SU-DHL-6 (cell line): ENCODE data around the gene HYOU1.

Experiments
- H2AFZ ChIP-seq: fragments of 200-600 bp; sonication (generic); 2 replicates; pipeline ENCODE4 v1.6.1; 2014; ENCODE audit warnings: low read depth, mild to moderate bottlenecking, moderate library complexity, mixed read lengths, antibody characterized with exemption, low read length; ENCODE audit not compliant: severe bottlenecking
- H3F3A ChIP-seq: fragments of 200-600 bp; shearing (Covaris generic); 2 replicates; pipeline ENCODE4 v1.6.0; 2016; ENCODE audit warnings: antibody characterized with exemption, mild to moderate bottlenecking; ENCODE audit not compliant: insufficient read depth
- H3K27ac ChIP-seq: fragments of 200-600 bp; sonication (generic); 2 replicates; pipeline ENCODE4 v1.5.1; 2016; ENCODE audit warnings: low read depth, mild to moderate bottlenecking, low read length, moderate library complexity, mixed read lengths
- H3K27me3 ChIP-seq: fragments of 200-600 bp; sonication (generic), shearing (Covaris generic); 2 replicates; pipeline ENCODE4 v1.6.0; 2014; ENCODE audit warnings: mild to moderate bottlenecking, low read length
- H3K36me3 ChIP-seq: fragments of 200-600 bp; sonication (generic); 2 replicates; pipeline ENCODE4 v1.6.1; 2014; ENCODE audit warnings: mild to moderate bottlenecking, low read length, mixed read lengths
- H3K4me2 ChIP-seq: fragments of 300-600, 200-600 bp; shearing (Covaris generic), sonication (generic); 2 replicates; pipeline ENCODE4 v1.6.0; 2014; ENCODE audit warnings: low read length, low read depth, mild to moderate bottlenecking; ENCODE audit not compliant: poor library complexity, severe bottlenecking
- H3K4me3 ChIP-seq: fragments of 200-600 bp; sonication (generic); 2 replicates; pipeline ENCODE4 v1.5.1; 2014; ENCODE audit warnings: antibody characterized with exemption, low read length, mild to moderate bottlenecking, mixed read lengths; ENCODE audit not compliant: insufficient read depth, poor library complexity, severe bottlenecking
- H3K79me2 ChIP-seq: fragments of 200-600 bp; sonication (generic); 2 replicates; pipeline ENCODE4 v1.6.1; 2014; ENCODE audit warnings: mild to moderate bottlenecking, low read length, moderate library complexity; ENCODE audit not compliant: insufficient read depth
- H3K9ac ChIP-seq: fragments of 200-600 bp; sonication (generic); 2 replicates; pipeline ENCODE4 v1.7.0; 2014; ENCODE audit warnings: mild to moderate bottlenecking, low read length
- H3K9me2 ChIP-seq: fragments of 200-600 bp; sonication (generic); replicated peaks from 2 replicates; pipeline ENCODE4 v1.6.1; 2014; ENCODE audit warnings: low read length; ENCODE audit not compliant: insufficient read depth
- H3K9me3 ChIP-seq: fragments of 200-600 bp; sonication (generic); 2 replicates; pipeline ENCODE4 v1.6.1; 2014; ENCODE audit warnings: low read length, mixed read lengths; ENCODE audit not compliant: insufficient read depth
- H4K20me1 ChIP-seq: fragments of 200-600 bp; sonication (generic); 2 replicates; pipeline ENCODE4 v1.6.1; 2014; ENCODE audit warnings: low read depth, mild to moderate bottlenecking, antibody characterized with exemption, low read length, moderate library complexity, mixed read lengths
- CTCF ChIP-seq: fragments of 200-600 bp; sonication (generic); IDR thresholded peaks from one replicate; pipeline ENCODE4 v1.5.1; 2017; ENCODE audit warnings: antibody characterized with exemption, mild to moderate bottlenecking, low read length, moderate library complexity; ENCODE audit not compliant: insufficient read depth, poor library complexity, severe bottlenecking
- EZH2phosphoT487 ChIP-seq: fragments of 200-600 bp; sonication (generic), shearing (Covaris generic); conservative IDR thresholded peaks from 2 replicates; pipeline ENCODE4 v1.6.1; 2018; ENCODE audit warnings: mild to moderate bottlenecking, antibody characterized with exemption, low read length, moderate library complexity, mixed read lengths

Gene HYOU1

DNA sequence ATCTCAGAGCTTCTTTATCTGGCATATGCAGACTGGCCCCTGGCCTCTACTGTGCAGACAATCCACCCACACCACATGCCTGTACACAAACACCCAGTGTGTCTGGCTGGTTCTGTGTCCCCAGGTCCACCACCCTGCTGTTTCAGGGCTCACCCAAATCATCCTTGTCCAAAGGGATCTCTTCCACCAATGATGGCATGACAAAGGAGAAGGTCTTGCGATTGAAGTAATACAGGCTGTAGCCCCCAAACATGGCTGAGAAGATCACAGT is 28.0 kb downstream of the HYOU1 start:
- H3K4me3 ChIP-seq, result no peak overlapping the region
- peaks cover 6% of the 10 kb centered on the region for H3K79me2 ChIP-seq
- H3K4me2 ChIP-seq, result peak overlapping the region; percentile 96
- peak overlapping the region; percentile 93 for H3K9ac ChIP-seq
- H3K27me3 ChIP-seq, result no peaks in the 10 kb centered on the region
- H3K9me2 ChIP-seq, result no peaks in the 10 kb centered on the region
- no peaks in the 10 kb centered on the region for H3K36me3 ChIP-seq
- peak overlapping the region; percentile 71 for H3K27ac ChIP-seq
- TF ChIP-seq CTCF (no peak), EZH2phosphoT487 (no peak)
- H2AFZ ChIP-seq, result no peak overlapping the region
- no peaks in the 10 kb centered on the region for H4K20me1 ChIP-seq
- H3F3A ChIP-seq, result no peaks in the 10 kb centered on the region; the same call in 1 of the 2 replicates
- H3K9me3 ChIP-seq, result no peaks in the 10 kb centered on the region

GRCh38 chr11:119028346-119029068 is 28.5 kb downstream of the HYOU1 start:
- TF ChIP-seq EZH2phosphoT487 (no peak), CTCF (no peak)
- no peak overlapping the region for H2AFZ ChIP-seq
- H3K79me2 ChIP-seq, result peaks cover 6% of the 10 kb centered on the region
- H3K4me2 ChIP-seq, result peak overlapping the region; percentile 96
- H3K9ac ChIP-seq, result peak overlapping the region; percentile 93
- no peak overlapping the region for H3K4me3 ChIP-seq
- H4K20me1 ChIP-seq, result no peaks in the 10 kb centered on the region
- H3K9me2 ChIP-seq, result no peaks in the 10 kb centered on the region
- H3F3A ChIP-seq, result peaks cover 2% of the 10 kb centered on the region
- H3K36me3 ChIP-seq, result 0 out of 2 replicates have a peak, but pooled peaks cover 2% of the 10 kb centered on the region
- no peaks in the 10 kb centered on the region for H3K27me3 ChIP-seq
- peak overlapping the region; percentile 71 for H3K27ac ChIP-seq
- H3K9me3 ChIP-seq, result no peaks in the 10 kb centered on the region

- no peak overlapping the region for H3K4me3 ChIP-seq
- no peak overlapping the region for H2AFZ ChIP-seq
- TF ChIP-seq CTCF, result no peak
- TF ChIP-seq EZH2phosphoT487, result no peak
- no peaks in the 10 kb centered on the region for H3K27me3 ChIP-seq
- no peak overlapping the region for H3K9ac ChIP-seq
- no peak overlapping the region for H3K4me2 ChIP-seq
- no peaks in the 10 kb centered on the region for H3K9me3 ChIP-seq
- H3K9me2 ChIP-seq, result no peaks in the 10 kb centered on the region
- no peak overlapping the region for H3K27ac ChIP-seq
- H3K79me2 ChIP-seq, result peaks cover 6% of the 10 kb centered on the region
- no peaks in the 10 kb centered on the region for H4K20me1 ChIP-seq
- 0 out of 2 replicates have a peak, but pooled peaks cover 3% of the 10 kb centered on the region for H3K36me3 ChIP-seq
- peaks cover 7% of the 10 kb centered on the region for H3F3A ChIP-seq
Observed at GRCh38 chr11:119027561-119028345, 29.3 kb downstream of the HYOU1 start.
